HCEC 1CT (cell line): Measurements from ENCODE around the gene ENOSF1.
"Not testable (repeated sequence)": the region's sequence is repeated elsewhere in the genome, so short reads cannot be mapped to it uniquely, and the experiment has no call there.

Experiments
- DNase-seq: peaks from one replicate; pipeline ENCODE4 v3.0.0-alpha.2; 2017

Gene ENOSF1

DNA sequence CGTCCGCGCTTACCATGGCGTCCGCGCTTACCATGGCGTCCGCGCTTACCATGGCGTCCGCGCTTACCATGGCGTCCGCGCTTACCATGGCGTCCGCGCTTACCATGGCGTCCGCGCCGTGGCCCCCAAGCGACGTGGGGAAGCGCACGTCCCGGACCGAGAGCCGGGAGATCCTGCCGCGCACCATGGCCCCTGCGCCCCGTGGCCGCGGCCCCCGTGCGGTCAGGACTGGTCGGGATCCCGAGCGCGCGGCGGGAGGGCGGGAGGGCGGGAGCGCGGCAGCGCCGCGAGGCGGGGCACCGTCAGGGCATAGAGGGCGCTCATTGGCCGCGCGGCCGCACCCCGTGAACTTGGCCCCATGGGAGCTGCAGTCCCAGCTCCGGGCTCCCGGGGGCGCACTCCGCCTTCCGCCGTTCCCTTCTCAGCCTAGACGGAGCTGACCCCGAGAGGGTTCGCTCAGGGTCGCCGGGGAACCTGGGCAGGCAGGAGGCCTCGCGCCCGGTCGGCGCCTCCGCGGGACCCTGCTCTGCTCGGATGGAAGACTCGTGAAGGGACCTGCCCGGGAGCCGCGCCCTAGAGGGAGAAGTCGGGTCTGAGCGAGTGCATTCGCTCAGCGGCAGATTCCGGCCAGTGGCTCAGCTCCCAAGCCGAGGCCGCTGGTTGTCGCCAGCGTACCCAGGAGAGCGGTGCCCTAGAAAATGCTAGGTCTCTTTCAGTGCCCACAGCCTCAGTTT, at the start of gene ENOSF1:
TSS of gene ENOSF1 (minus strand) at position 230 of the 734 bp plus-strand sequence. CDS start at position 187, 43 bp downstream.
- peak; percentile 81 for DNase-seq

DNA sequence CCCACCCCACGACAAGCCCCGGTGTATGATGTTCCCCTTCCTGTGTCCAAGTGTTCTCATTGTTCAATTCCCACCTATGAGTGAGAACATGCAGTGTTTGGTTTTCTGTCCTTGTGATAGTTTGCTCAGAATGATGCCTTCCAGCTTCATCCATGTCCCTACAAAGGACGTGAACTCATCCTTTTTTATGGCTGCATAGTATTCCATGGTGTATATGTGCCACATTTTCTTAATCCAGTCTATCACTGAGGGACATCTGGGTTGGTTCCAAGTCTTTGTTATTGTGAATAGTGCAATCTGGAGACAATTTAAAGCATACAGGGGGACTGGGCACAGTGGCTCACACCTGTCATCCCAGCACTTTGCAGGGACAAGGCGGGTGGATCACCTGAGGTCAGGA, 47.4 kb upstream of the ENOSF1 start:
- not testable (repeated sequence) for DNase-seq

DNA sequence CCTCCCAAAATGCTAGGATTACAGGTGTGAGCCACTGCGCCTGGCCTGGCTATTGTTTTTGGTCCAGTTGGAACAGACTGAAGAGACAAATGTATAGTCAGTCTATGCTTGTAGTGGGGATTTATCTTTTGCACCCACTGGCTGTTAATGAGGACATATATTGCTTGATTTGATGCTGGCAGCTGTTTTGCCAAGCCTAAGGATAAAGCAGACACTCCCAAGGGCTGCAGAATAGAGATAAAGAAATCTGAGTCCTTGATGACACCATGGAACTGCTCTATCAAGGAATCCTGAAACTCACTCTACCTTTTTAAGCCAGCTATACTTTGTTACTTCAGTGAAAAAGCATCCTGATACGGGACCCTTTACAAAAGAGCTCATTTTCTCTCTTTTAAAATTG, 43.1 kb upstream of the ENOSF1 start:
- no peak for DNase-seq

- DNase-seq = no peak
Observed at GRCh38 chr18:754656-755055, 42.2 kb upstream of the ENOSF1 start.

GRCh38 chr18:750456-750855, 38.0 kb upstream of the ENOSF1 start:
- no peak for DNase-seq

GRCh38 chr18:744832-745597, 32.6 kb upstream of the ENOSF1 start:
- DNase-seq = no peak

DNA sequence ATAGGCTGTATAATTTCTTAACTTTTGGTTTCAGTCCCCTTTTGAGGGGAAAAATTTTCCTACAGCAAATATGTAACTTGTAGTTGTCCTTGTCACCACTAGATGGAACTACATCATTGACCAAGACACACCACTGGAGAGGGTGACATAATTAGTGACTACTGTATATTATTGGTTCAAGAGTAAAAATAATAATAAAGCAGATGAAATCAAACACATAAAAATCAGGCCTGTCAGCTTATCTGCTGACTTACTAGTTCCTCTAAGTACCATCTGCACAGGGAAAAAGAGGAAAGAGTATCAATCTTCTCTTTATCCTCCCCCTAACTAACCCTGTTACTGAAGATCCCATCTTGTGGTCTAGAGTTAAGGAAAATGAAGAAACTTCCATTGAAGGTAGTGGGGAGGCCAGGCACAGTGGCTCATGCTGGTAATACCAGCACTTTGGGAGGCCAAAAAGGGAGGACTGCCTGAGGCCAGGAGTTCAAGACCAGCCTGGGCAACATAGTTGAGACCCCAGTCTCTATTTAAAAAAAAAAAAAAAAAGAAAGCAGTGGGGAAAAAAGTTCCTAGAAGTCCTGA, 29.6 kb upstream of the ENOSF1 start:
- DNase-seq = peak; percentile 59

GRCh38 chr18:732371-732770, 19.9 kb upstream of the ENOSF1 start:
- no peak for DNase-seq

- DNase-seq = peak; percentile 5
Observed at GRCh38 chr18:731185-731584, 18.8 kb upstream of the ENOSF1 start.

DNA sequence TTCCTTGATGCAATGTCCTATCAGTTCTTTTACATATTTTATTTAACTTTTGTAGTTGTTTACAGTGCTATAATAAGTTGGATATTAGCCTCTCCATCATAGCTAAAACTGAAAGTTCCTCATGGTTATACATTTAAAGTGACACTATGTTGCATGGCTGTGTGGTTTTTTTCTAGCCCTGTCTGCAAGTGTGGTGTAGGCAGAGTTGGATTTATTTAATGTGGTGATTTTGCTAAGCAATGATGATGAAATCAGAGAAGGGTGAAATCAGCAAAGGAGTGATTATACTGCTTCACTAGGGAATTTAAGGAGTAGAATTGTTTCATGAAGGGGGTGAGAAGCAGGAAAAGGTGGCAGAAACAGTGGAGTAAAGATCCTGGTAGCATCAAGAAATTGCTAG, 18.3 kb upstream of the ENOSF1 start:
- no peak for DNase-seq

GRCh38 chr18:730120-730519, 17.7 kb upstream of the ENOSF1 start:
- DNase-seq = peak; percentile 22

DNA sequence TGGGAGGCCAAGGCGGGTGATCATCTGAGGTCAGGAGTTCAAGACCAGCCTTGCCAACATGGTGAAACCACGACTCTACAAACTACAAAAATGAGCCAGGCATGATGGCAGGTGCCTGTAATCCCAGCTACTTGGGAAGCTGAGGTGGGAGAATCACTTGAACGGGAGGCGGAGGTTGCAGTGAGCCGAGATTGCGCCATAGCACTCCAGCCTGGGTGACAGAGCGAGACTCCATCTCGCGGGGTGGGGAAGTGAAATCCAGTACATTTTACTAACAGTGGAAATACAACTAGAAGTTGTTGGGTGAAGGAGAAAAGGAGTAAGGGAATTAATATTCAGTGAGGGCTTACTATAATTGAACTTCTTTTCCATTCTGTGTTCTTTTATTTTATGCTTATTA, 13.2 kb upstream of the ENOSF1 start:
- DNase-seq = no peak

- DNase-seq = no peak
Observed at GRCh38 chr18:723541-724080, 11.2 kb upstream of the ENOSF1 start.

GRCh38 chr18:717003-717402, 4.6 kb upstream of the ENOSF1 start:
- DNase-seq = no peak

DNA sequence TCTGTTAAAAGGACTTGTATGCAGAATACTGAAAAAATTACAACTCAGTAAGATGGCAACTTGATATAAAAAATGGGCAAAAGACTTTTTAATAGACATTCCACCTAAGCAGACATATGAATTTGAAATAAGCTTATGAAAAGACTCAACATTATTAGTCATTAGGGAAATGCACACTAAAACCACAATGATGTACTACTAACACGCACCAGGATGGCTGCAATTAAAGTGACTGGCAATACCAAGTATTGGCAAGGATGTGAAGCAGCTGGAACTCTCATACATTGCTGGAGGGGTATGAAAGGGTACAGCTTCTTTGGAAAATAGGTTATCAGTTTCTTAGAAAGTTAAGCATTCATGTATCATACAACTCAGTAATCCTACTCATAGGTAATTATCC, 3.2 kb upstream of the ENOSF1 start:
- DNase-seq = peak; percentile 88

DNA sequence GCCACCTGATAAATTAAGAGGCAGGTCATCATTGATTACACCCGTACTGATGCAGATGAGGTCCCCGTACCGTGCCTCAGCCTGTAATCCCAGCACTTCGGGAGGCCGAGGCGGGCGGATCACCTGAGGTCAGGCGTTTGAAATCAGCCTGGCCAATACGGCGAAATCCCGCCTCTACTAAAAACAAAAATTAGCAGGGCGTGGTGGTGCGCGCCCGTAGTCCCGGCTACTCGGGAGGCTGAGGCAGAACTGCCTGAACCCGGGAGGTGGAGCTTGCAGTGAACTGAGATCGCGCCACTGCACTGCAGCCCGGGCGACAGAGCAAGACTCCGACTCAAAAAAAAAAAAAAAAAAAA, 683 bp upstream of the ENOSF1 start:
- no peak for DNase-seq

- peak; percentile 83 for DNase-seq
Observed at GRCh38 chr18:711657-712400, 601 bp downstream of the ENOSF1 start.

DNA sequence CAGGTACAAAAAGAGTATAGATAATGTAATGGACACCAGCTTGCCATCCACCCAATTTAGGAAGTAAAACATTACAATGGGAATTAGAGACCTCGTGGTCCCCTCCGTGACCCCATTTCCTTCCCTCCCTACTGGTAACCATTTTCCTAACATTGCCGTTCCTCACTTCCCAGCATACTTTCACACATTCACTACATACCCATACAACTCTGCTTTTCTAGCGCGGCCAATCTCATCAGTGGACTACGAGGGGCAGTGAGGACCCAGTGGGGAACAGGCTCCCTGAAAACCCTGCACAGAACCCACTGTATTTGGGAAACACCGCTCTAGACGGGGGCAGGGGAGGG, 1.1 kb downstream of the ENOSF1 start:
- DNase-seq = no peak

GRCh38 chr18:710418-711300, 1.8 kb downstream of the ENOSF1 start:
- DNase-seq = no peak

GRCh38 chr18:709771-710170, 2.7 kb downstream of the ENOSF1 start:
- no peak for DNase-seq

GRCh38 chr18:708096-708495, 4.3 kb downstream of the ENOSF1 start:
- no peak for DNase-seq

- no peak for DNase-seq
Observed at GRCh38 chr18:706405-706804, 6.0 kb downstream of the ENOSF1 start.
